OCI-LY1 (cell line): Measurements from ENCODE around the gene TAF7L.

Source experiments
- CTCF ChIP-seq: fragments of 200-600 bp; sonication (generic), shearing (Covaris generic); IDR thresholded peaks from 2 replicates; pipeline ENCODE4 v1.5.1; 2017; ENCODE audit warnings: mild to moderate bottlenecking, antibody characterized with exemption, low read length, moderate library complexity, mixed read lengths
- EZH2 ChIP-seq: fragments of 200-600 bp; sonication (generic), shearing (Covaris generic); IDR thresholded peaks from 2 replicates; pipeline ENCODE4 v1.8.0; 2017; ENCODE audit warnings: borderline replicate concordance, mixed run types, mild to moderate bottlenecking, antibody characterized with exemption, low read length, moderate library complexity, mixed read lengths

- no peak for TF ChIP-seq CTCF
- no peak for TF ChIP-seq EZH2
Observed at GRCh38 chrX:101219116-101219863, 71.8 kb downstream of the TAF7L start, which contains the start of gene DRP2.
